HG03439 (cell line): ENCODE measurements around the gene PRMT7.
A peak's percentile ranks its signal among the peaks of the same experiment; 100 is the strongest.

ENCODE experiments used
- ATAC-seq: cut with Tn5 transposase; IDR thresholded peaks from one replicate; pipeline ENCODE4 v1.9.1; 2021; ENCODE audit warnings: mild to moderate bottlenecking, moderate library complexity; ENCODE audit not compliant: unreplicated experiment

PRMT7 gene

GRCh38 chr16:68310774-68311511, at the start of gene PRMT7, which contains the start of gene SLC7A6OS:
TSS of gene PRMT7 (plus strand) at chr16:68311019. CDS start at chr16:68315980, 4,961 bp downstream.
TSS of gene SLC7A6OS (minus strand) at chr16:68310946. CDS start at chr16:68310926, 20 bp downstream.
- ATAC-seq: peak; percentile 97

GRCh38 chr16:68263559-68264127, 47.2 kb upstream of the PRMT7 start:
- no peak for ATAC-seq

- peak; percentile 57 for ATAC-seq
These were observed 46.4 kb upstream of the PRMT7 start, which contains the start of gene SLC7A6 for GRCh38 chr16:68264128-68265077. TSS of gene SLC7A6 (plus strand) at chr16:68264526. CDS start at chr16:68274727, 10,201 bp downstream.

- peak; percentile 4 for ATAC-seq
These were observed 45.5 kb upstream of the PRMT7 start for GRCh38 chr16:68265078-68265920.

- ATAC-seq: no peak
These were observed 43.0 kb upstream of the PRMT7 start for GRCh38 chr16:68267612-68268405.

GRCh38 chr16:68269793-68270192, 41.0 kb upstream of the PRMT7 start:
- no peak for ATAC-seq

GRCh38 chr16:68270353-68270752, 40.5 kb upstream of the PRMT7 start:
- no peak for ATAC-seq

- no peak for ATAC-seq
These were observed 38.2 kb upstream of the PRMT7 start for GRCh38 chr16:68272507-68273209.

GRCh38 chr16:68273459-68273858, 37.4 kb upstream of the PRMT7 start:
- ATAC-seq: no peak

- no peak for ATAC-seq
These were observed 36.9 kb upstream of the PRMT7 start for GRCh38 chr16:68273896-68274295.

GRCh38 chr16:68274441-68274840, 36.4 kb upstream of the PRMT7 start:
- no peak for ATAC-seq

GRCh38 chr16:68275611-68276191, 35.1 kb upstream of the PRMT7 start:
- peak; percentile 69 for ATAC-seq

GRCh38 chr16:68276223-68276622, 34.6 kb upstream of the PRMT7 start:
- no peak for ATAC-seq

GRCh38 chr16:68279726-68280558, 30.9 kb upstream of the PRMT7 start:
- ATAC-seq: no peak

GRCh38 chr16:68281368-68282063, 29.3 kb upstream of the PRMT7 start:
- no peak for ATAC-seq

- no peak for ATAC-seq
These were observed 28.8 kb upstream of the PRMT7 start for GRCh38 chr16:68282064-68282452.

- no peak for ATAC-seq
These were observed 27.5 kb upstream of the PRMT7 start for GRCh38 chr16:68283346-68283745.
